OCI-LY3 (cell line): ENCODE data around the gene ATG7.

Experiments
- EZH2phosphoT487 ChIP-seq: fragments of 200-600 bp; shearing (Covaris generic); IDR thresholded peaks from 2 replicates; pipeline ENCODE4 v1.6.1; 2018; ENCODE audit warnings: antibody characterized with exemption, mixed run types, low read depth
- TF ChIP-seq, protein P1 (sequence below): fragments of 200-600, 300-600 bp; sonication (generic); IDR thresholded peaks from 2 replicates; pipeline ENCODE4 v1.5.1; 2014; ENCODE audit warnings: antibody characterized with exemption, low read length, low read depth

GRCh38 chr3:11546657-11547302, 274.6 kb downstream of the ATG7 start:
- TF ChIP-seq, protein P1, sequence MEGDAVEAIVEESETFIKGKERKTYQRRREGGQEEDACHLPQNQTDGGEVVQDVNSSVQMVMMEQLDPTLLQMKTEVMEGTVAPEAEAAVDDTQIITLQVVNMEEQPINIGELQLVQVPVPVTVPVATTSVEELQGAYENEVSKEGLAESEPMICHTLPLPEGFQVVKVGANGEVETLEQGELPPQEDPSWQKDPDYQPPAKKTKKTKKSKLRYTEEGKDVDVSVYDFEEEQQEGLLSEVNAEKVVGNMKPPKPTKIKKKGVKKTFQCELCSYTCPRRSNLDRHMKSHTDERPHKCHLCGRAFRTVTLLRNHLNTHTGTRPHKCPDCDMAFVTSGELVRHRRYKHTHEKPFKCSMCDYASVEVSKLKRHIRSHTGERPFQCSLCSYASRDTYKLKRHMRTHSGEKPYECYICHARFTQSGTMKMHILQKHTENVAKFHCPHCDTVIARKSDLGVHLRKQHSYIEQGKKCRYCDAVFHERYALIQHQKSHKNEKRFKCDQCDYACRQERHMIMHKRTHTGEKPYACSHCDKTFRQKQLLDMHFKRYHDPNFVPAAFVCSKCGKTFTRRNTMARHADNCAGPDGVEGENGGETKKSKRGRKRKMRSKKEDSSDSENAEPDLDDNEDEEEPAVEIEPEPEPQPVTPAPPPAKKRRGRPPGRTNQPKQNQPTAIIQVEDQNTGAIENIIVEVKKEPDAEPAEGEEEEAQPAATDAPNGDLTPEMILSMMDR: no peak
- TF ChIP-seq EZH2phosphoT487: no peak
